Stimulated activated CD8-positive, alpha-beta memory T cell treated with anti-CD3 and anti-CD28 coated beads, Interleukin-7, amount 100 ng/mL, for 1 hour (primary cell): ENCODE data around the gene KCTD13.
"Not testable (repeated sequence)": the region's sequence is repeated elsewhere in the genome, so short reads cannot be mapped to it uniquely, and the experiment has no call there.

Experiments used
- DNase-seq, 2 donors: peaks; one replicate each; pipeline ENCODE4 v3.0.0-alpha.2; 2020; ENCODE audit warnings: low read depth in 2 of 2

The KCTD13 gene

DNA sequence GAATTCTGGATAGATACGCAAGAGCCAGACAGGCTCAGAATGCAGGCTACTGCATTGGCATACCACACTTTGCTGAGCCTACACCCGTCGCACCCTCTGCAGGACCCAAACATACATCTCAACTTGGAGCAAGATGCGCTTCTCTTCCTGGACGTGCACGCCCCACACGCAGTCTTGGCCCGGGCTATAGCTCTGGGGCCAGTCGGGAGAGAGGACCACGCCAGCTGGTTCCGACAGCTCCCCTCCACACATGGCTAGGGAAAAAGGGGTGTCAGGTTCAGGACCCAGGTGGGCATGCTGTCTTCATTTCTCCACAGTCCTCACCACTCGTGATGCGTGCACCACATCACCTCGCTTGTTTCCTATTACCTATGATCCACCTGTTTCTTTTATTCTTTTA, 47.9 kb downstream of the KCTD13 start:
- DNase-seq: no peak

DNA sequence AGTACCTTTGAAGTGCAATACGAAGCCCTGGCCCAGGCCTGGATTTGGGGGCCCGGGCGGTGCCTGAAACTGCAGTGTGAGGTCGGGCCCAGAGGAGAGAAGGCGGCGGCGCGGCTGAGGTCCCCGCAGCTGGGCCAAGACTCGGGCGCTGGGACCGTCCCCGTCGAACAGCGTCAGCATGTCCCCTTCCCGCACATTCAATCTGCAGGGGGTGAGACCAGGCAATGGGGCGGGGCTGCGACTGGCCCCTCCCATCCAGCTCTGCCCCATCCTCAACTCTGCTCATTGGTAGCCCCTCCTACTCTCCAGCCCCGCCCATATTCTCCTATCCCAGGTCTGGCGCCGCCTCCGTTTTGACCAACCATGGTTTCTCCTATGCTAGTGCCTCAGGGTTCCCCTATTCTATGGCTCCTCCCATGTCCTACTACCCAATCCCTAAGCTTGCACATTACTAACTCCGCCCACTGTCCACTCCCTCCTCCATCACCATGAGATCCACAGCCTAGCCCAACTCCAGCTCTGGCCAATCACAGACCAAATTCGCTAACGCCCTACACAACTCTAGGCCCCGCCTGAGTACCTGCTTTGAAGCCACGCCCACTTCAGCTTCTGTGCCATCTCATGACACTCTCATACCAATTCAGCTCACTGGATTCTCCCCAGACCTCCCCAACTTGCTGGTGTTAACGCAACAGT, 48.6 kb downstream of the KCTD13 start:
- DNase-seq: no peak

DNA sequence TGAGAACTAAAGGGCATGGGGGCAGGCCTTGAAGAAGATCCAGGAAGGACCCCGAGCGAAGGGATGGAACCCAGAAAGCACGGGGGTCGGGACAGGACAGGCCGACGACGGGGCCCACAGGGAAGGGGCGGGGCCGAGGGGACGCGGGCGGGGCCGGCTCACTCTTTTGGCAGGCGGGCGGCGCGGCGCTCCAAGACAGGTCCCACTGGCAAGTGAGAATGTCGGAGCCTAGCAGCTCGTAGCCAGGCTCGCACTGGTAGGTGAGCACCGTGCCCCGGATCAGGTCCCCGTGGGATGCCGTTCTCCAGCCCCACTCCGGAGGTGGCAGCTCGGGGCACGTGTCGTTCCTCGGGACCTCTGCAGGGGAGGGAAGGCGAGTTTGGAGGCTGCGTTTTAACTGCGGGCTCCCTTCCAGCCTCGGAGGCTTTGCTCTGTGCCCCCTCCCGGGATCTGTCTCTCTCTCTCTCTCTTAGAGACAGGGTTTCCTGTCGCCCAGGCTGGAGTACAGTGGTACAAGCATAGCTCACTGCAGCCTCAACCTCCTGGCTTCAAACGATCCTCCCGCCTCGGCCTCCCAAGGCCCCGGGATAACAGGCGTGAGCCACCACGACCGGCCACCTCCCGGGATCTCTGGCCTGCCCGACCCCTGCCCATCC, 49.3 kb downstream of the KCTD13 start:
- no peak for DNase-seq

- no peak for DNase-seq
Measured at GRCh38 chr16:29876217-29876593, 49.8 kb downstream of the KCTD13 start.

- no peak for DNase-seq
Measured at GRCh38 chr16:29875206-29875605, 50.8 kb downstream of the KCTD13 start.

DNA sequence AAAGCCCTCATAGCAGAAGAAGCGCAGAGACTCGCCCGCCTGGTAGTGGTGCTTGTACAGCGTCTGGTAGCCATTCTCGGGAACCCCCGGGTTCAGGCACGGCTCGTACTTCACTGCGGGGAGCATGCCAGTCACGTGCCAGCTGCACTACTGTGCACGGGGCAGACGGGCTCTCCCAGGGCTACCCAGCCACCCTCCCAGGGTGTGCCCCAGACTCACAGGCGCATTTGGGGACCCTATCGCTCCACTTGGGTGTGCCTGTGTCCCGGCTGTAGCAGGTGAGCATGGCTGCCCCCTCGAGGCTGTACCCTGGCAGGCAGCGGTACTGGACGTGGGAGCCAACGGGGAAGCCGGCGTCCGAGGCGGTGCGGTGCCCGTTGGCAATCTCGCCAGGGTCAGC, 52.7 kb downstream of the KCTD13 start:
- no peak for DNase-seq

DNA sequence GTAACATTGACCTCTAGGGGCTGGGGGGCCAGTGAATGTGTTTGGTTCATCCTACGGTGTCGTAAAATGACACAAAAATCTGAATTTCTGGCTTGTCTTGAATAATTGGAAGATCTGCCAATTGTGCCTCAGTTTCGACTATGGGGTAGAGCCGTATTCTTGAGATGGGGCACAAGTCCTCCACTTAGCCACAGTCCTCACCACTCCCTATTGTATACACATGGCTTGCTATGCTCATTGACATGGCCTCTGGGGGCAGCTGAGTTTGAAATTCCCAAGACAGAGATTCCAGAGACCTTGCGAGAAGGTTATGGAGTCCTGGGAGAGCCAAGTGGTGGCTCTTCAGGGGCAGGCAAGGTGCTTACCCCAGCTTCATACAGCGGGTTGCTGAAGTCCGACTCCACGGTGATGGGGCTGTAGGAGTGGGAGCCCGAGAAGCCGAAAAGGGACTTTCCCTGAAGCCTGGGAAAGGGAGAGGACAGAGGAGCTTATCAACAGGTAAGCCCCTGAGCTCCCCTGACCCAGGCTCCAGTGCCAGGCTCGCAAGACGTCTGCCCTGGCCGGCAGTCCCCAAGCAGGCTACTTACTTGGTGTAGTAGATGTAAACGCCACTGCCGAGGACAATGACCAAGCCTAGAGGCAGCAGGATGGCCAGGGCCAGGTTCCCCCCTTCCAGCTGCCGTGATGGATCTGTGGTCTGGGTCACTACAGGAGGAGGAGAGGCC, 54.0 kb downstream of the KCTD13 start:
- no peak for DNase-seq

DNA sequence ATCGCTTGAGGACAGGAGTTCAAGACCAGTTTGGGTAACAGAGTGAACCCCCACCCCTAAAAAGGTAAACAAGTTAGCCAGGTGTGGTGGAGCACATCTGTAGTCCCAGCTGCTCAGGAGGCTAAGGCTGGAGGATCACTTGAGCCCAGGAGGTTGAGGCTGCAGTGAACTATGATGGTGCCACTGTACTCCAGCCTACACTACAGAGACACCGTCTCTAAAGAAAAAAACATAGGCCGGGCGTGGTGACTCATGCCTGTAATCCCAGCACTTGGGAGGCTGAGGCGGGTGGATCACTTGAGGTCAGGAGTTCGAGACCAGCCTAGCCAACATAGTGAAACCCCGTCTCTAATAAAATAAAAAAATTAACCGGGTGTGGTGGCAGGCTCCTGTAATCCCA, 57.0 kb downstream of the KCTD13 start:
- not testable (repeated sequence) for DNase-seq

DNA sequence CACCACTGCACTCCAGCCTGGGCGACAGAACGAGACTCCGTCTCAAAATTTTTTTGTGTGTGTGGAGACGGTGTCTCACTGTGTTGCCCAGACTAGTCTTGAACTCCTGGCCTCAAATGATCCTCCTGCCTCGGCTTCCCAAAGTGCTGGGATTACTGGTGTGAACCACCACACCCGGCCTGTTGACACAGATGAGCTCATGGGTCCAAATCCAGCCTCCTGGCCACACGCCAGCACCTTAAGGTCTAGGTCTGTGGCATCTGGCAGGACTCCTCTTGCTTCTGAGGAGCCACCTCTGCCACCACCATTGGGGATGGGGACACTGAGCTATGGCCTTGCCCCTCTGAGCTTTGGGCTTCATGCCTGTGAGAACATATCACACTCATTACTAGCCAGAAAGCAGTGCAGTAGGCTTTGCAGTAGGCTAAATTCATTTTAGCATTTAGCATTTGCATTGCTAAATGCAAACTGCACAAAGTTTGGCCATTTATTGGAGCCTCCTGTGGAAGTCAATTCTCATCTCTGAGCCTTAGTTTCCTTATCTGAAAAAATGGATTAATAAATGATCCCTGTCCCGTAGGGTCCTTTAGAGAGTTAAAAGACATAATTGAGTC, 57.5 kb downstream of the KCTD13 start:
- no peak for DNase-seq

DNA sequence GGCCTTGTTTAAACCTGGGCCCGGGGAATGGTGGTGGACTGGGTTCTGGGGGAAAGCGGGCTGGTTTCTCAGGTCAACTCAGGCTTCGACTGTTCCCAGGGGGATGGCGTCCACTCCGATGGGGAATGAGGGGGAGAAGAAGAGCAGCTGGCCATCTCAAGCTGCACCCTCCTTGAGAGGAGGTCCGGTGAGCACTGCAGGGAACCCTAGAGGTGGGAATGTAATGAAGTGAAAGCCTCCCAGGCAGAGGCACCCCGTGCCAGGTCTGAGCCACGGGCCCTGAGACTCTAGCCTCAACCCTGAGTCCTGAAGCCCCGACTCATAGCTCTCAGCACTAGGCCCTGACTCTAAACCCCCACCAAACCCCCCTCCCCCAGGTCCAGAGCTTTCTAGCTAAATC, 61.8 kb downstream of the KCTD13 start:
- no peak for DNase-seq

- DNase-seq: no peak
Measured at GRCh38 chr16:29863669-29863984, 62.4 kb downstream of the KCTD13 start.

- DNase-seq: peak; percentile 82 to 84
Measured at GRCh38 chr16:29862884-29863668, 63.0 kb downstream of the KCTD13 start, which contains the start of gene CDIPT. Gene CDIPT (minus strand): TSS chr16:29863226. CDS start chr16:29862857, 369 bp downstream.

GRCh38 chr16:29862383-29862883, 63.6 kb downstream of the KCTD13 start:
- DNase-seq: no peak

DNA sequence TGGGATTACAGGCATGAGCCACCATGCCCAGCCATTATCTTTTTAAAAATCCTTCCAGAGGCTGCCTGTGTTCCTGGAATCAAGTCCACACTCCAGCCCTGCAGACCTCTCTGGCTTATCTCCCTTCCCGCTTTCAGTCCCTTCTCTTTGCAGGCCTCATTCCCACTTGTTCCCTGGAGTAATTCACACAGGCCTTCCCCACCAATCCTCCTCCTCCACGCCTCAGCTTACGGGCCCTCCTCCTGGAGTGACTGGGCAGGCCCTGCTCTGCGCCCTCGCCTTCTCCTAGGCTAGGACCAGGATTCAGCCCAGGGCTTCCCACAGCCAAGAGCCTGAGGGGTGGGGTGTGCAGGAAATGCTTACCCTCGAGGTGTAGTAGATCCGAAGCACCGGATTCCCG, 65.8 kb downstream of the KCTD13 start:
- DNase-seq: no peak

- DNase-seq: no peak
Measured at GRCh38 chr16:29858974-29859373, 67.1 kb downstream of the KCTD13 start.

GRCh38 chr16:29858149-29858849, 67.7 kb downstream of the KCTD13 start:
- no peak for DNase-seq

- no peak for DNase-seq
Measured at GRCh38 chr16:29857133-29857760, 68.8 kb downstream of the KCTD13 start.
